HG03139 (cell line): ENCODE measurements around the gene RASGRF2.
"Not testable (repeated sequence)": the region's sequence is repeated elsewhere in the genome, so short reads cannot be mapped to it uniquely, and the experiment has no call there.

Experiments
- ATAC-seq: cut with Tn5 transposase; IDR thresholded peaks from one replicate; pipeline ENCODE4 v1.9.1; 2021; ENCODE audit not compliant: unreplicated experiment

The RASGRF2 gene

DNA sequence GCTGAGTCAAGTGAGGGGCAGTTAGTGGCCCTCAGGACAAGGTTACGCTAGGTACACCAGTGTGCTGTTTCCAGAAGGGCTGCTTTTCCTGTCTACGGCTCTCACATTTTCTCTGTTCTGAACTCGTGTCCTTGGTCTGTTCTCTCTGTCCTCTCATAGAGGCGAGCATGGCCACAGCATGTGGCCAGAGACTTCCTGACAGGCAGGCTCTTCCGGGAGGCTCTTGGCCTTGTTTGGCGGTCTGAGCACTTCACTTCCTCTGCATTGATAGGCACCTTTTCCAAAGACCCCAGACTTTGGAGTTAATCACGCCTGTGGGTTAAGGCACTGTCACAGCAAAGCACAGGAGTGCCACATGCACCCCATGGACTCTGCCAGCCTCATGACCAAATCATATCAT is 274.1 kb downstream of the RASGRF2 start:
- no peak for ATAC-seq

DNA sequence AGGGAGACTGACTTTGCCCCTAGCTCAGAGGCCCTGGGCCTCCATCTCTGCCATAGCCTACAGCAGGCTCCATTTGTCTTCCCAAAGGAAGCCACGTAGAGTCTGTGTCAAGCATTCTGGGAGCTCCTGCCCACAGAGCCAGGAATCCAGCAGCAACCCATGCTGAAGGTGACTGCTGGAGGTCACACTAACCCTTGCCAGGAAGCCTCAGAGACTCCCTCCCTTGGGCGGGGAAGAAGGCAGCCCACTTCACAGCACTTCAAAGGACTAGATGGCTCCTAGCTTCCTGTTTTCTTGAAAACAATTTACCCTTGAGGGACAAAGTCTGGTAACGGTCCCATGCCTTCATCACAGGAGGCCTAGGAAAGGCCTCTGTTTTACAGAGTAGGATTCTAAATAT is 274.6 kb downstream of the RASGRF2 start:
- no peak for ATAC-seq

DNA sequence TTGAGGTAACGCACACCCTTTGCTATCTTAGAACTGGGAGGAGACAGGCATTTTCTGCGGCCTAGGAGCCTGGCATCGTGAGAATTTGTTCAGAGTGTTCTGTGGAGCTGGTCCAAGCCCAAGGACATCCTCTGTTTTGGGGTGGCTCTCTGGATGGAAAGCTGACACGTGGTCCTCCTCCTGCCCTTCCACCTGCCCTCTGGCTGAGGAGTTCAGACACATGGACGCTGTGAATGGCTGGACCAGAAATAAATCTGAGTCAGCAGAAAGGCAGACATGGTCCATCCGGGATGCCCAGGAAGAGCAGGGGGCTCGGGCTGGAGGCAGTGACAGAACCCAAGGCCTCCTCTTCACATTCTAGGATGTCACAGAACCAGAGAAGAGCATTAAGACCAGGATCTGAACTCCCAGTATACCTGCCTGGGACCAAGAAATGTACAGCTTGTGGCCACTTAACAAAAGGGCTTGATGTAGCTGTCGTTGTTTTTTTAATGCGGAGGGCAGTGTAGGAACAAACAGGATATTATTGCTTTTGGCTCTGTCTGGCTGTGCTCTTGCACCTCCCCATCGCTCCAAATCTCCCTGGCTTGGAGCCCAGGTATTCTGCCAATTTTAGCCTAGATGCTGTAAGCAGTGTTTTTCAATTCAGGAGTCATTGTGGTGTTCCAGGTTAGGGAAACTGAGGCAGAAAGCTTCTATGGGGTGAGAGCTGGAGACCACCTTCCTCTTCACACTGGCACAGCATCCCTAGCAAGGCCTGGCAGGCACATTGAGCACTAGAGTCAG is 275.3 kb downstream of the RASGRF2 start:
- ATAC-seq = no peak

DNA sequence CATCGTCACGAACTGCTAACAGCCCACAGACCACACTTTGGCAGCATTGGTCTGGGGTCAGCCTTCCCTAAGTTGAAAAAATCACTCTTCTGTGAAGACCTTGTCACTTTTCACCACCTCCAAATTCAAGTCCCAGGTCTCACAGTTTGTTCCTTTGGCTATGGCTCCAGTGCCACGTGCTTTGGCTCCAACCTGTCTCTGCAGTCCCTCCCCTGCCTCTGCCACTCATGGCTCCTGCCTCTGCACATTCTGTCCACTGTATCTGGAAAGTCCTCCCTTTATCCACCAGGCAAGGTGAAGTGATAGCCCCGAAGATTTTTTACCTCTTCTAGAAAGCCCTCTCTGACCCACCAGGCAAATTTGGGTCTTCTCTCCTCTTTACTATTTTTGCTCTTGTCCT is 278.3 kb downstream of the RASGRF2 start:
- no peak for ATAC-seq

DNA sequence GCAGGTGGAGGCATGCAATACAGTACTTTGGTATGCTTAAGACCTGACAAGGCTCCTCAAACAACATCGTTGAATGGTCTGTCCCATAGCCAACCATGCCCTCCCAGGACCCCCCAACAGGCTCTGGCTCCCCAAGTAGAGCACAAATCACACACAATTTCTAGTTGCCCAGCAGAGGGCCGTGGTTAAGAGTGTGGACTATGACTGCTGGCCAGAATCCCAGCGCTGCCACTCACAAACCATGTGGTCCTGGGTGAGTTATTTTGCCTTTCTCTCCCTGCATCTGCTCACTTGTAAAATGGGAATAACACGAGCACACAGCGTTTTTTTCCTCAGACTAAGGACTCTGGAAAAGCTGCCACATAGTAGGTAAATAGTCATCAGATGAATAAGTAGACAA is 279.4 kb downstream of the RASGRF2 start:
- no peak for ATAC-seq

DNA sequence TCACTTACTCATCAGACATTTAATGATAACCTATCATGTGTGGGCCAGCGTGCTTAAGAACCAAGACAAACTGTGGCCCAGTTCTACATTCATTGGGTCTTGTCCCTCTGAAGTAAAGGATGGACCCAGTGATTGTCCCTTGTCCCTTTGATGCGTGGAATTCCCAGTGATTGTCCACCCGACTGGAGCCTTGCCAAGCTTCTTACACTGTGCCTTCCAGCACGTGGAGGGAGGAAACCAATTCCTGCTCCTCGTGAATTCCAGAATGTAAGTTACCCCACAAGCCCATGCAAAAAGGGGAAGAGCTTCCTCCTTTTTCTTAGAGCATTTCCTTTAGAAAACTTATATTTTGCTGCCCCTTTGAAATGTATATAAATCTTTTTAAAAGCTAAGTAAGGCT is 280.8 kb downstream of the RASGRF2 start:
- ATAC-seq = no peak

DNA sequence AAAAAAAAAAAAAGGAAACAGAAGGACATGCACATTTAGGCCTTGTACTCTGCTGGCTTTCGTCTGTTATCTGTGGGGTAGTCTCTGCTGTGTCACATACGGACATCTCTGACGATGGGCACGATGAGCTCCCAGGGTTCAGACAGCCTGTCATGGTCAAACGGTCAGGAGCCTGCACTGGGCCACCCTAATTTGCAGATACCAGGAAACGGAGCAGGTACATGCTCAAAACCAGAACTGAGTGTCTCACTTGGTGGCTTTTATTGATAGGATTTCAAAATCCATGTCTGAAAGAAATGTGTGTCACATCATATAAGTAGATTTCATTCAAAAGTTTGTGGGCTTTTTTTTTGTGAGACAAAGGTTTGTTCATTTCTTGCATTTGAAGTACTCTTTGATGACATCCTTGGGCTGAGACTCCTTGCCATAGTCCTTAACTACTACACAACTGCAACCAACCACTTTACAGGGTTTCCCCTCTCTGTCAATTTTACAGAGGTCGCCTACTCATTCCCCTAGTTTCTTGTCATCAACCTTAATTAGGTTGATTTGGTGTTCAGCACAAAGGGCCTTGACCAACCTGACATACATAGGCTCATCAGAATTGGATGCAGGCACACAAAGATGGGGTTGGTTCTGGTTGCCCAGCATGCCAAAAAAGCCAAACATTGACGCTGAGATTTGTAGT is 281.9 kb downstream of the RASGRF2 start:
- ATAC-seq = no peak

DNA sequence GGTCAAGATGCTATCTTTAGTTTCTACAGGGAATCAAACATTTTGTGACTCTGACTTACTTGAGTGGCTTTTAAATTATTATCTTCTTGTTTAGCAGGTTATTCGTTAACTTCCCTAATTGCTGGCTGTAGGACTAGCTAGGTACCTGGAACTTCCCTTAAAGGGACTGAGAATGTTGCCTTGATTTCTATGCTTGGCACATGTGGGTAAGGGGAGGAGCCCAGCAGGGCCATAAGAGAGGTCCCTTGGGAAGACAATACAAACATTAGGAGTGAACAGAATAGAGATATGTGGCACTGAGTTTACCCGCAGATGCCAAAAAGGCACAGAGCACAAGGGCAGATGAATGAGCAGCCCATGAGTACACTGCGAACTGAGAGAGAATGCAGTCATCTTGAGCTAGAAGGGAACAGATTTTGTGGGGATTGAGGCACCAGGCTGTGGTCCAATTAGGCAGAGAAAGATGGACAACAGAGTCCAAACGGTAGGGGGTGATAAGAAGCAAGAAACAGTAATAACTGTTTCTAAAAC is 282.8 kb downstream of the RASGRF2 start:
- ATAC-seq = no peak

DNA sequence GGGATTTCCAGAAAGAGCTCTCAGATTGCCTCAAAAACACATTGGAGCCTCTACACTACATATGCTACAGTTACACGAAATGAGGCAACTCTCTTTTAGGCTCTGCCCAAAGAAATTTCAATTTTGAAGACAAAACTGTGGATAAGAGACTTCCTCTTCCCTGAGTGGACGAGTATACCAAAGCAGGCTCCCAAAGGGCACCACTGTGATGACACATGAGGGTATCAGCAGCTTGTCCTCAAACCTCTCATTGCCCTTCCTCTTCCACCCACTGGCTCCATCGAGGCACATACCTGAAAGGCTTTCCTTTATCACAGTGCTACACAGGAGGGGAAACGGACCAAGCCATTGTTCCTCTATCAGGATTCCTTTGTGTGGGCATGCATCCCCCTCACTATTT is 284.3 kb downstream of the RASGRF2 start:
- ATAC-seq = no peak

DNA sequence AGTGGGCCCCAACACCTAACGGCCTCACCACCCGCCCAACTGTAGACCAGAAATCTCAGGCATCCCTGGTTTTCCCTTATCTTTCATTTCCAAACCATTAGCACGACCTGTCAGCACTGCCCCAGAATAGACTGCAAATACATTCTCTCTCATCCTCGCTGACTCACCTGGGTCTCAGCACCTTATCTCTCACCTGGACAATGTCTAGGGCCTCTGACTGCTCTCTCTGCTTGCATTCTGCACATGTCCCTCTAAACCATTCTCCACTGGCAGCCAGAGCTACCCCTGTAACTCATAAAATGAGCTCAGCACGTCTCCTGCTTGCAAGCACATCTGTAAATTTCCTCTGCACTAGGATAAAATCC is 285.7 kb downstream of the RASGRF2 start:
- ATAC-seq = no peak

DNA sequence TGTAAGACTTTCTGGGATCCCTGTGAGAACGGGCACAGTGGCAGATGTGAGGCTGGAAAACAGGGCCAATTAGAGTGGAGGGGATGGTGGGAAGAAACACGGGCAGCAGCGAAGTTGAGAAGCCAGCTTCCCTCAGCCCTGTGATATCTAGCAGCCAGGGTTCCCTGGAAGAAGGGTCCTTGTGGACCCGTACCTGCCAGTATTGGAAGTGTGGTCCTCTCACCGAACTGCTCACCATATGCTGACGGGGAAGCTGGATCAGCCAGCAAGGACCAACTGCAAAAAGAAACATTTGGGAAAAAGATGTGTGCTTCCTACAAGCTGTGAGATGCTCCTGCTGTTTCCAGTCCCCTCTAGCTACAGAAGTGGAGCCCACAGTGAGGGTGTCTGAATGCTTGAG is 286.5 kb downstream of the RASGRF2 start:
- no peak for ATAC-seq

DNA sequence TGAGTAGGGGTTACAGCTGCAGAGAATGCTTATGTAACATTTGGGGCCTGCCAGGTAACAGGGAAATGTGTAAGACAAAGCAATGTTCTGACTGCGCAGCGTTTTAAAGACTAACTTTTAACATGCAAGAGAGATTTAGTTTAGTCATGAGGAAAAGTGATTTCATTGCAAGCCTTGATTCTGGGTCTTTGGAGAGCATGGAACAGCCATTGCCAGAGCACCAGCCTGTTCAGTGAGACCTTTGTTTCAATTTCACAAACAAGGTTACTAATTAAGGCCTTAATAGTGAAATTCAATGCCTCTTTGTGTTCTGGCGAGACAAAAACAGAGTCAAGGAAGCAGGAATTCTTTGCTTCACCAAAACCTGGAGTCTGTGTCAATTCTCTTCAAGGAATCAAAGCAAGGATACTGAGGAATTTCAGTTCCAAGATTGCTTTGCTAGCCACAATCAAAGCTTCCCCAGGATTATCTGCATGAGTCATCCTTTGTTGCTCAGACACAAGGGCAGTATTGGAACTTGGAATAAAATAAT is 287.3 kb downstream of the RASGRF2 start:
- ATAC-seq = no peak

DNA sequence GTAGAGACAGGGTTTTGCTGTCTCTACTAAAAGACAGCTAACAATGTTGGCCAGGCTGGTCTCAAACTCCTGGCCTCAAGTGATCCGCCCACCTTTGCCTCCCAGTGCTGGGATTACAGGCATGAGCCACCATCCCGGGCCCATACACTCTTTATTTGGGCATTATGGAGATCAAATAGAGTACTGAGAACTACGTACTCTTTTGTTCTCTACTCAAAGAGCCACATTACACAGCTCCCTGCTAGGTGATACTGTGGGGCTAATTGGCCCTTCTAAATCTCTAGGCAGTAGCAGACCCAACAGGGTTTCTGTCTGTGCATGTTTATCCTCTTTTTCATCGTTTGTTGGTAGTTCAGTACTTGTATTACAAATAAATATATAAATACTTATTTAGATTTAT is 289.1 kb downstream of the RASGRF2 start:
- ATAC-seq = no peak

DNA sequence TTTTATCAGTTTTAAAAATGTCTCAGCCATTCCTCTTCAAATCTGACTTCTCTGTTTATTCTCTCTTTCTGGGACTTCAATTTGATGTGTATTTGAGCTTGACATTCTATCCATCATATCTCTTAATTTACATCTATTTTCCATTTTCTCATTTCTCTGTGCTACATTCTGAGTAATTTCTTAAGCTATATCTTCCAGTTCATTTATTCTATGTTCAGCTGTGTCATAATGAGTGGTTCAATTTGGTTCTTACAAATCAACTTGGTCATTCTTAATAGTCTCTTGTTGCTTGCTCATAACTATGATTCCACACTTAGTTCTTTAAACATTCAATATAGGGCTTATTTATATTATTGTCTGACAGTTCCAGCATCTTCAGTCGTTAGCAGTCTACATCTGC is 289.8 kb downstream of the RASGRF2 start:
- ATAC-seq = no peak

DNA sequence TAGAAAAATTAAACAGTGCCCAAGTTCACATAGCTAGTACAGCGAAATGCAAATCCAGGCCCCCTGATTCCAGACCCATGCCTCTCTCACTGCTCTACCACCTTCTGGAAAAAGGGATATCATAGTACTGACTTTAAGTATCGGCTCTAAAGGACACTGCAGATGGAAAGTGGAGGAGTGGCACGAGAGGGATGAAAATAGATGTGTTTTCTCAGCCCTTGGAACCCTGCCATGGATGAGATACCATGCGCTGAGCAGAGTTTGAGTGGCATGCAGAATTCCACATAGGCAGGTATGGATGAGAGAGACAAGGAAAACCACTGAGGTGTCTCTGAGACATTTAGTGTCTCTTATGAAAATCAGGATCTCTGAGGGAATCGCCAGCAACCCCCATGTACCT is 291.8 kb downstream of the RASGRF2 start:
- ATAC-seq = no peak

DNA sequence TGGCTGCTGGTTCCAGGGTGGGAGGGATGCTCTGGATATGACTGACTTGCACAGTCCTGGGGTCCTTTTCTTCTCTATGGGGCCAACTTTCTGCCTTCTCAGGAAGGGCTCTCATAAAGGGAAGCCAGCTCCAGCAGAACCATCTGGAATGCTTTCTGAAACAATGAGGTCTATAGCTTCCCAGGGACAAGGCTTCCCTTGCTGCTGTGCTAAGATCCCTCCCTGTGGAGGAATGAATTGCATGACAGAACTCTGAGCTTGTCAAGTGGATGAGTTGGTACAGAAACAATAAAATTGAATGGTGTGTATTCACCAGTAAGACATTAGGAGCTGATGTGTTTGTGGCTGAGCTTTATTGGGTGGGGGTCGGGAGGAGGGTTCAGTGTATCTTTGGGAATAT is 292.7 kb downstream of the RASGRF2 start:
- ATAC-seq = no peak

DNA sequence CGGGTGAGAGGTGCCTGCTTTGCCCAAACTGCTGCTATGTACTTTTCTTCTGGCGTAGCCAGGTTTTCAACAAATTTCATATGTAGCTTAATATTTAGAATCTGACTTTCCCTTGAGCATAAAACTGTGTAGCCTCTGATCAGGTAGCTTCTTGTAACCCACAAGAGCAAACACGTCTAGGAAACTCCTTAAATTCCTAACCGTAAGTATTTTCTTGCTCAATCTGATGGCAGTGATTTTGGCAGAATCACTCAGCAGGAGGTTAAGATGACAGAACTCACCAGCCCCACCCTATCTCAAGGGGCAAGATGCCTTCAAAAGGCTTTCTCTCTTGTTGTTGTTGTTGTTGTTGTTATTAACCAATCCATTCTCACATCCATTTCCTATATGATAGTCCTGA is 293.7 kb downstream of the RASGRF2 start:
- ATAC-seq = no peak

DNA sequence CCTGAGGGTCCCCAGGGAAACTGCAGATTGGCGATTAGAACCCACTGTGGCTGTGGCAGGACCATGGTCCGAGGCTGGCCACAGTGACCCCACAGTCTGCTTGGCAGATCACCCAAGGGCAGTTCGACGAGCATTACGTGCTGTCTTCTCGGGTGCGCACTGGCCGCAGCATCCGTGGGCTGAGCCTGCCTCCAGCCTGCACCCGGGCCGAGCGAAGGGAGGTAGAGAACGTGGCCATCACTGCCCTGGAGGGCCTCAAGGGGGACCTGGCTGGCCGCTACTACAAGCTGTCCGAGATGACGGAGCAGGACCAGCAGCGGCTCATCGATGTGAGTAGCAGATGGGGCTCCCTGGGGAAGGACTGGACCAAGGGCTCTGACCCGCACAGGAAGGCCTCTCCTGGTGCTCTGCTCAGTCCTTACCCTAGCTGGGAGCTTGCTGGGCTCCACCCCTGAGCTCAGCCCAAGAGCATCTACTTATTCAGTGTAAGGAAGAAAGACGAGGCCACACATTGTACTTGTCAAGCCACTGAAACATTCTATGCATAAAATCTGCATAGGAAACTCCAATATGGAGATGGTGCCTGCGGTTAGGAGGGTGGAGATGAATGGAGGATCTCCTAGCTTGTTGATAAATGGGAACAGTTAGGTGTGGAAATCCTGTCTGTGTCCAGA is 294.9 kb downstream of the RASGRF2 start:
- ATAC-seq = no peak

DNA sequence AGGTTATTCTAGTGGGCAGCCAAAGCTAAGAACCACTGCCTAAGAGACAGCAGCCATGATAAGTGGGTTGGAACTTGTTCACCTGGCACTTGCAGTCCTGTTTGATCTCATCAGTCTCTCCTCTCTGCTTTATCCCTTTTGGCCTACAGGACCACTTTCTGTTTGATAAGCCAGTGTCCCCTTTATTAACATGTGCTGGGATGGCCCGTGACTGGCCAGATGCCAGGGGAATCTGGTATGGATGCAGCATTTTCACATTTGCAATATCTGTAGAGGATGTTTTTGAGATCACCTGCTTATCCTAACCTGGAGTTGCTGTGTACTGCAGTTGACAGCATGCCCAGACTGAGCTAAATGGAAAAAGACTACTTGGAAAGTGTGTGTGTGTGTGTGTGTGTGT is 296.6 kb downstream of the RASGRF2 start:
- ATAC-seq = no peak

DNA sequence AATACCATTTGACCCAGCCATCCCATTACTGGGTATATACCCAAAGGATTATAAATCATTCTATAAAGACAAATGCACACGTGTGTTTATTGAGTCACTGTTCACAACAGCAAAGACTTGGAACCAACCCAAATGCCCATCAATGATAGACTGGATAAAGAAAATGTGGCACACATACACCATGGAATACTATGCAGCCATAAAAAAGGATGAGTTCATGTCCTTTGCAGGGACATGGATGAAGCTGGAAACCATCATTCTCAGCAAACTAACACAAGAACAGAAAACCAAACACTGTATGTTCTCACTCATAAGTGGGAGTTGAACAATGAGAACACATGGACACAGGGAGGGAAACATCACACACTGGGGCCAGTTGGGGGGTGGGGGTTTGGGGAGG is 302.6 kb downstream of the RASGRF2 start:
- not testable (repeated sequence) for ATAC-seq

DNA sequence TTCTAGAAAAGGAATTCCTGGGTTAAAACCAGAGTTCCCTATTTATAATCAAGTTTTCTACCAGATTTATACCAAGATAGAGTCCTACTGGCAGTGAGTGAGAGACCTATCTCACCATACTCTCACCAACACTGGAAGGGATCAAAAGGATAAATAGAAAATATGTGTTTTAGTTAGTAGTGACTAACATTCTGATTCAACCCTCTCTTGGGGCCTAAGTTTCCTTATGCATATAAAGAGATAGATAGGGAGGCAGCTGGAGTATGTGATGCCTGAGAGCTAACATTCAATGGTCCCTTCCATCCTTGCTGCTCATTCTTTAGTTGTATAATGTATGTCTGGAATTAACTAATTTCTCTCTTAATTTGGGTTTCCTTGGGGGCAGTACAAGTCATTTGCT is 304.9 kb downstream of the RASGRF2 start:
- no peak for ATAC-seq
